T-cell (primary cell): Measurements from ENCODE around the gene ZFHX3. TPM values are rescaled to one million over a fixed set of nuclear protein-coding genes. Genes with fewer than 3 reads are reported as not detected.
"Not testable (repeated sequence)": the region's sequence is repeated elsewhere in the genome, so short reads cannot be mapped to it uniquely, and the experiment has no call there.

Source experiments
- ATAC-seq, 4 experiments: fragments of 200-7000 bp in 3 of 4; fragments of 150-1000 bp in 1 of 4; cut with Tn5 transposase; replicated peaks in 1 of 4; 1 replicate in 3 of 4; 2 replicates in 1 of 4; pipeline ENCODE4 v1.10.0; 2021; ENCODE audit warnings: moderate library complexity in 3 of 4, mild to moderate bottlenecking in 2 of 4, moderate number of reproducible peaks in 1 of 4
- CTCF ChIA-PET, 2 donors: fragments of 300-600 bp; sonication (Branson Sonifier 250); formaldehyde crosslinking; loops; one replicate each; lab custom pipeline; 2022; ENCODE audit warnings: antibody characterized with exemption in 2 of 2; lab: Charles Lee
- POLR2A ChIA-PET, 2 donors: fragments of 300-600 bp; sonication (Branson Sonifier 250); formaldehyde crosslinking; loops; one replicate each; lab custom pipeline; 2022; ENCODE audit warnings: antibody characterized with exemption in 2 of 2; lab: Charles Lee
- DNase-seq, 35 experiments: peaks; one replicate each; pipeline versions ENCODE4 v3.0.0 to v3.0.0-alpha.2; 2013 to 2023
- H3K27ac ChIP-seq: one replicate; pipeline ENCODE4 v1.5.1; 2013; ENCODE audit warnings: low read length
- H3K27me3 ChIP-seq, 2 experiments: replicated peaks in 1 of 2; 1 replicate in 1 of 2; 2 replicates in 1 of 2; pipeline versions ENCODE4 v1.6.1 to v1.7.0; 2013; ENCODE audit warnings: low read length in 1 of 2, mixed read lengths in 1 of 2; ENCODE audit not compliant: control insufficient read depth in 2 of 2, insufficient read depth in 2 of 2; ENCODE audit errors: extremely low read depth in 1 of 2
- H3K36me3 ChIP-seq, 2 donors: 1 replicate in 1 of 2; 2 replicates in 1 of 2; pipeline versions ENCODE4 v1.6.1 to v1.7.0; 2013; ENCODE audit warnings: low read length in 1 of 2; ENCODE audit not compliant: control insufficient read depth in 2 of 2, insufficient read depth in 1 of 2; ENCODE audit errors: extremely low read depth in 1 of 2
- H3K4me1 ChIP-seq, 2 experiments: 1 replicate in 1 of 2; 2 replicates in 1 of 2; pipeline versions ENCODE4 v1.6.1 to v1.7.0; 2013; ENCODE audit warnings: low read length in 2 of 2, mixed read lengths in 1 of 2; ENCODE audit not compliant: insufficient read depth in 2 of 2, control insufficient read depth in 1 of 2; ENCODE audit errors: extremely low read depth in 1 of 2
- H3K4me3 ChIP-seq, 2 donors: 1 replicate in 1 of 2; 2 replicates in 1 of 2; pipeline versions ENCODE4 v1.5.1 to v1.7.0; 2013; ENCODE audit warnings: mild to moderate bottlenecking in 2 of 2, low read length in 1 of 2, moderate library complexity in 1 of 2; ENCODE audit not compliant: control insufficient read depth in 1 of 2; ENCODE audit errors: extremely low read depth in 1 of 2
- H3K9me3 ChIP-seq: 2 replicates; pipeline ENCODE4 v1.7.0; 2013
- H3K27ac Mint-ChIP-seq, 2 donors: one replicate each; pipeline ENCODE4 v1.8.0; 2020 to 2021; ENCODE audit warnings: mild to moderate bottlenecking in 2 of 2, mixed read lengths in 2 of 2
- H3K27me3 Mint-ChIP-seq, 2 donors: one replicate each; pipeline ENCODE4 v1.8.0; 2021 to 2022; ENCODE audit warnings: mixed read lengths in 2 of 2
- H3K36me3 Mint-ChIP-seq: one replicate; pipeline ENCODE4 v1.8.0; 2021; ENCODE audit warnings: mixed read lengths
- H3K4me1 Mint-ChIP-seq, 3 donors: one replicate each; pipeline ENCODE4 v1.8.0; 2020 to 2022; ENCODE audit warnings: mixed read lengths in 3 of 3, mild to moderate bottlenecking in 1 of 3
- H3K4me3 Mint-ChIP-seq, 3 donors: one replicate each; pipeline ENCODE4 v1.8.0; 2020 to 2022; ENCODE audit warnings: mild to moderate bottlenecking in 3 of 3, mixed read lengths in 3 of 3, moderate library complexity in 3 of 3
- H3K9me3 Mint-ChIP-seq, 3 donors: one replicate each; pipeline ENCODE4 v1.8.0; 2020 to 2022; ENCODE audit warnings: mixed read lengths in 3 of 3
- WGBS: methylation state at CpG from one replicate; pipeline ENCODE4 v1.1.5; 2013; ENCODE audit warnings: missing lambda C conversion rate; ENCODE audit not compliant: insufficient coverage; 5-methylcytosine and 5-hydroxymethylcytosine counted together
- total RNA-seq, 35 experiments: library from RNA in 6 of 35; stranded (reverse) in 6 of 35; fragments of 120-200 nt in 1 of 35; gene quantifications; one replicate each; pipeline versions ENCODE4 v1.2.1 to v1.2.4 and lab custom pipeline; 2013 to 2026

ZFHX3 gene
- total RNA-seq, 5 donors from 2014 or later (not counting 1 experiment from before 2014, with no cell fraction given), result 0.35 to 2.1 (median 1.0) TPM

GRCh38 chr16:73014768-73015167 is 33.2 kb downstream of the ZFHX3 start:
- no peak overlapping the region for H3K4me3 Mint-ChIP-seq
- H3K4me1 Mint-ChIP-seq, result no peaks in the 10 kb centered on the region
- H3K36me3 Mint-ChIP-seq, result no peaks in the 10 kb centered on the region
- CTCF ChIA-PET, result interaction anchor here in 1 of 2 donors (0.7 kb wide), 2 partner anchors 30 to 1073 kb away, joined by 5 to 7 read pairs; no protein-coding TSS in a partner anchor
- ATAC-seq, result no peak
- H3K27ac ChIP-seq, result no peak overlapping the region
- H3K27ac Mint-ChIP-seq, result no peak overlapping the region
- no peaks in the 10 kb centered on the region for H3K4me1 ChIP-seq
- WGBS, result 86% methylated on average over 2 of the region's 3 CpGs
- POLR2A ChIA-PET, result no interaction called here
- H3K27me3 Mint-ChIP-seq, result no peaks in the 10 kb centered on the region
- no peaks in the 10 kb centered on the region for H3K9me3 Mint-ChIP-seq
- peaks cover 0 to 13% of the 10 kb centered on the region in 2 experiments for H3K27me3 ChIP-seq
- H3K9me3 ChIP-seq, result no peaks in the 10 kb centered on the region
- no peak overlapping the region for H3K4me3 ChIP-seq
- no peak for DNase-seq
- no peaks in the 10 kb centered on the region for H3K36me3 ChIP-seq

DNA sequence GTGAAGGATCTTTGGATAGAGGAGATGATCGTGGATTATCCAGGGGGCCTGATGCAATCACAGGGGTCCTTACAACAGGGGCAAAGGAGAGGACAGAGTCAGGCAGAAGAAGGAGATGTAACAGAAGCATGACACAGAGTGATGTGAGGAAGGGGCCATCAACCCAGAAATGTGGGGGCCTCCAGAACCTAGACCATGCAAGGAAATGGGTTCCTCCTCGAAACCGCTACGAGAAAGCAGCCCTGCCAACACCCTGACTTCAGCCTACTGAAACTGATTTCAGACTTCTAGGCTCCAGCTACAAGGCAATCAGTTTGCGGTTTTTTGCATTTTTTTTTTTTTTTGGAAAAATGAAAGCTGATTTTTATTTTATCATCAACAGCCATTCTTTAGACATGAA is 34.0 kb downstream of the ZFHX3 start:
- H3K4me1 ChIP-seq, result no peaks in the 10 kb centered on the region
- DNase-seq, result no peak
- 100% methylated on average over 1 of the region's 5 CpGs for WGBS
- ChIA-PET CTCF (interaction anchor here in 1 of 2 donors (0.7 kb wide), 1 partner anchor 180 kb away, joined by 9 read pairs; no protein-coding TSS in a partner anchor), POLR2A (no interaction called here)
- no peaks in the 10 kb centered on the region for H3K9me3 Mint-ChIP-seq
- no peak overlapping the region for H3K4me3 Mint-ChIP-seq
- ATAC-seq, result no peak
- H3K4me1 Mint-ChIP-seq, result no peaks in the 10 kb centered on the region
- peaks cover 0 to 13% of the 10 kb centered on the region in 2 experiments for H3K27me3 ChIP-seq
- no peaks in the 10 kb centered on the region for H3K27me3 Mint-ChIP-seq
- H3K36me3 Mint-ChIP-seq, result no peaks in the 10 kb centered on the region
- no peak overlapping the region for H3K4me3 ChIP-seq
- H3K9me3 ChIP-seq, result no peaks in the 10 kb centered on the region
- H3K36me3 ChIP-seq, result no peaks in the 10 kb centered on the region
- H3K27ac ChIP-seq, result no peak overlapping the region
- no peak overlapping the region for H3K27ac Mint-ChIP-seq

DNA sequence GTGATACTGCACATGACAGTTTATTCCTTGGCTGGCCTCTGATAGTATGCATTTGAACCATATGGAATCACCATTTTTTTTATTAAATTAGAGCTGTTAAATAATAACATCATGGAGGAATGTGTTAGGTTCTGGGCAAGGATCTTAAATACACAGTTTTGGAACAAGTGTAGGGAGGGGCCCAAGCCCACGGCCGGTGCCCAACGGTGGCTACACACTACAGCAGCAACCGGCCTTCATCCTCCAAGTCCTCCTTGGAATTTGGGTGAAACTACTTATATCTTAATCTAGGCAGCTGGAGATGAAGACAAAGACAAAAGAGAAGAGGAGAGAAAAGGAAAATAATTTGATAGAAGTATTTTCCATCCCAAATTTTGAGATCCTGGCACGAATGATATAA is 35.6 kb downstream of the ZFHX3 start:
- POLR2A ChIA-PET, result no interaction called here
- Histone ChIP-seq H3K36me3 (no peaks in the 10 kb centered on the region), H3K9me3 (no peaks in the 10 kb centered on the region), H3K4me3 (no peak overlapping the region), H3K4me1 (no peaks in the 10 kb centered on the region), H3K27ac (no peak overlapping the region), H3K27me3 (peaks cover 0 to 13% of the 10 kb centered on the region in 2 experiments)
- Mint-ChIP-seq H3K9me3 (no peaks in the 10 kb centered on the region), H3K4me3 (no peak overlapping the region), H3K4me1 (no peaks in the 10 kb centered on the region), H3K27ac (no peak overlapping the region), H3K27me3 (no peaks in the 10 kb centered on the region), H3K36me3 (no peaks in the 10 kb centered on the region)
- ATAC-seq, result no peak
- WGBS, result no CpG with 5 or more reads among the region's 5 CpGs
- CTCF ChIA-PET, result no interaction called here
- DNase-seq, result no peak

DNA sequence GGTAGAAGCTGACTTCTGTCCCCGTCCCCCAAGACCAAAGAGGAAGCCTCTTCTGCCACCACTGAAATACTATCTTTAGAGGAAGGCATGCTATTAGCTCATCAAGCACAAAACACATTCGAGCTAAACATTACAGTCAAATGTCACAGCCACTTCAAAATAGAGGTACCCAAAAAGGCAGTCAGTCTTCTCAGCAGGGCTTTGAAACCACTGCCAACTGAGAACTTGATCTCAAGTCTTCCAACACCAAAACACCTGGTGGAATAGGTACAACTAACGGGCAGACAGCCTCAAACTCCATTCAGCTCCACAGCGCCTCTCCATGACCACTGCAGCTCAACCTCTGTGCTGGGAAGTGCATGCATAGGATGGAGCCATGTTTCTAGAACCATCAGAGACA is 36.0 kb downstream of the ZFHX3 start:
- Histone ChIP-seq H3K4me3 (no peak overlapping the region), H3K27me3 (peaks cover 0 to 13% of the 10 kb centered on the region in 2 experiments), H3K9me3 (no peaks in the 10 kb centered on the region), H3K4me1 (no peaks in the 10 kb centered on the region), H3K36me3 (no peaks in the 10 kb centered on the region), H3K27ac (no peak overlapping the region)
- DNase-seq, result no peak
- POLR2A ChIA-PET, result no interaction called here
- CTCF ChIA-PET, result no interaction called here
- 58% methylated on average over 3 of the region's 4 CpGs for WGBS
- Mint-ChIP-seq H3K4me1 (no peaks in the 10 kb centered on the region), H3K4me3 (no peak overlapping the region), H3K36me3 (no peaks in the 10 kb centered on the region), H3K9me3 (no peaks in the 10 kb centered on the region), H3K27ac (no peak overlapping the region), H3K27me3 (no peaks in the 10 kb centered on the region)
- ATAC-seq, result no peak

DNA sequence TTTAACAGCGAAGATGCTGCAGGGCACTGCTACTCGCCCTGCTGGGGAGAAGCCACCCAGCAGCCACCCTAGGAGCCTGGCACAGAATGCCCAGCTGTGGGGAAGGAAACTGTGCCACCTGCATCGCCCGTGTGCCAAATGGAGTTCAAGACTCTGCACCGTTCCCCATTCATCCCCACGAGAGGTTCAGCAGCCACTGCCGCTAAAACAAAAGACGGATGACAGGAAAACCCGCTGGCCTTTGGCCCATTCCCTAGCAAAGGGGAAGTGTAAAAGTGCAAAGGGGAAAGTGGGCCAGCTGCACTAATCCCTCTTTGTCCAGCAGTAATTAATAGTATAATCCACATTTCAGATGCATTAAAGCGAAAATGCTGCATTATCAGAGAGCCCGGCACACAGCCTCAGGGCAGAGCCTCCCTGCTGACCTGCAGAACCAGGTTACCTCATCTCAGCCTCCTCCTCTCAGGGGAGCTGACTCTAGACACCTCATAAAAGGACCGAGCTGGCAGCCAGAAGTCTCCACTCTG is 37.7 kb downstream of the ZFHX3 start:
- WGBS, result 44% methylated on average over 6 of the region's 12 CpGs
- Histone ChIP-seq H3K36me3 (no peaks in the 10 kb centered on the region), H3K27me3 (peaks cover 0 to 13% of the 10 kb centered on the region in 2 experiments), H3K9me3 (no peaks in the 10 kb centered on the region), H3K4me3 (no peak overlapping the region), H3K4me1 (no peaks in the 10 kb centered on the region), H3K27ac (no peak overlapping the region)
- no peaks in the 10 kb centered on the region for H3K9me3 Mint-ChIP-seq
- H3K4me1 Mint-ChIP-seq, result no peaks in the 10 kb centered on the region
- ChIA-PET CTCF (no interaction called here), POLR2A (no interaction called here)
- ATAC-seq (no peak), DNase-seq (no peak)
- H3K27me3 Mint-ChIP-seq, result no peaks in the 10 kb centered on the region
- H3K36me3 Mint-ChIP-seq, result no peaks in the 10 kb centered on the region
- no peak overlapping the region for H3K27ac Mint-ChIP-seq
- no peak overlapping the region for H3K4me3 Mint-ChIP-seq

- H3K36me3 Mint-ChIP-seq, CTCF ChIA-PET, H3K9me3 ChIP-seq, H3K4me3 Mint-ChIP-seq, H3K27ac Mint-ChIP-seq, POLR2A ChIA-PET, DNase-seq, H3K27ac ChIP-seq, ATAC-seq, H3K9me3 Mint-ChIP-seq, H3K4me1 Mint-ChIP-seq, H3K4me1 ChIP-seq, H3K4me3 ChIP-seq, H3K36me3 ChIP-seq, H3K27me3 Mint-ChIP-seq: not testable (repeated sequence)
- 94% methylated on average over 4 of the region's 11 CpGs for WGBS
- peaks cover 0 to 13% of the 10 kb centered on the region in 2 experiments for H3K27me3 ChIP-seq
Measured at GRCh38 chr16:73009710-73010109, 38.2 kb downstream of the ZFHX3 start.

- ChIA-PET POLR2A (no interaction called here), CTCF (no interaction called here)
- Histone ChIP-seq H3K4me1 (no peaks in the 10 kb centered on the region), H3K36me3 (no peaks in the 10 kb centered on the region), H3K4me3 (no peak overlapping the region), H3K27me3 (peaks cover 0 to 14% of the 10 kb centered on the region in 2 experiments), H3K27ac (no peak overlapping the region), H3K9me3 (no peaks in the 10 kb centered on the region)
- H3K4me1 Mint-ChIP-seq, result no peaks in the 10 kb centered on the region
- no peak overlapping the region for H3K4me3 Mint-ChIP-seq
- H3K36me3 Mint-ChIP-seq, result no peaks in the 10 kb centered on the region
- no peaks in the 10 kb centered on the region for H3K27me3 Mint-ChIP-seq
- no peak overlapping the region for H3K27ac Mint-ChIP-seq
- 88% methylated on average over 2 of the region's 2 CpGs for WGBS
- peaks cover 0 to 7% (median under 1%) of the 10 kb centered on the region in 3 donors for H3K9me3 Mint-ChIP-seq
- DNase-seq, result no peak
- ATAC-seq, result no peak
Measured at GRCh38 chr16:73006026-73006425, 41.9 kb downstream of the ZFHX3 start.
